RWPE1 (cell line): ENCODE results near the gene C5orf15.
"Not testable (repeated sequence)": the region's sequence is repeated elsewhere in the genome, so short reads cannot be mapped to it uniquely, and the experiment has no call there.

ENCODE experiments used
- CTCF ChIA-PET: fragments of 350-600 bp; sonication (Branson Sonifier 250); formaldehyde crosslinking; extraction: SDS; loops from one replicate; lab custom pipeline; 2021; lab: Yijun Ruan, JAX
- POLR2A ChIA-PET: fragments of 400-600 bp; formaldehyde crosslinking; extraction: SDS; loops from one replicate; lab custom pipeline; 2020; ENCODE audit warnings: antibody characterized with exemption; ENCODE audit not compliant: low non-redundant PET; lab: Yijun Ruan, JAX
- DNase-seq: peaks from one replicate; pipeline ENCODE4 v3.0.0; 2012; ENCODE audit warnings: low spot score
- H3K27ac ChIP-seq: fragments of 450-650 bp; 2 replicates; pipeline ENCODE4 v1.5.1; 2017
- TF ChIP-seq, protein P1 (sequence below): fragments of 450-650 bp; conservative IDR thresholded peaks from 2 replicates; pipeline ENCODE4 v1.5.1; 2017; ENCODE audit warnings: low read depth, mild to moderate bottlenecking

The C5orf15 gene

DNA sequence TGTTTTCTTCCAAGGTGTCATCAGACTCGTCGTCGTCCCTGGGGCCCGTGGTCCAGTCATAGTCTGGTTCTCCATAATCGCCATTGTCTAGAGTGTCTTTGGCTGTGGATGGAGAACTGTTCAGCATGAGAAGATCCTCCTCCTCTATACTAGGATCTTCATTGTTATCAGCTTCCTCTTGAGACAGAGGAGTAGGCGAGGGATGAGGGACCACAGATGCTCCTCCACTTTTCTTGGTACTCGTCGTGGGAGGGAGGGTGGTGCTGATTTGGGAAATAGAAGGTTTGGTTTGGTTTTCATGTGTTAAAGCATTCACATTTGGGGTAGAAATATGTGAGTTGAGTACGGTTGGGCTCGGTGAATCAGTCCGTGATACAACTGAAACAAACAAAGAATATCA, 8.8 kb downstream of the C5orf15 start:
- CTCF ChIA-PET = no interaction called here
- POLR2A ChIA-PET = no interaction called here
- TF ChIP-seq, protein P1, sequence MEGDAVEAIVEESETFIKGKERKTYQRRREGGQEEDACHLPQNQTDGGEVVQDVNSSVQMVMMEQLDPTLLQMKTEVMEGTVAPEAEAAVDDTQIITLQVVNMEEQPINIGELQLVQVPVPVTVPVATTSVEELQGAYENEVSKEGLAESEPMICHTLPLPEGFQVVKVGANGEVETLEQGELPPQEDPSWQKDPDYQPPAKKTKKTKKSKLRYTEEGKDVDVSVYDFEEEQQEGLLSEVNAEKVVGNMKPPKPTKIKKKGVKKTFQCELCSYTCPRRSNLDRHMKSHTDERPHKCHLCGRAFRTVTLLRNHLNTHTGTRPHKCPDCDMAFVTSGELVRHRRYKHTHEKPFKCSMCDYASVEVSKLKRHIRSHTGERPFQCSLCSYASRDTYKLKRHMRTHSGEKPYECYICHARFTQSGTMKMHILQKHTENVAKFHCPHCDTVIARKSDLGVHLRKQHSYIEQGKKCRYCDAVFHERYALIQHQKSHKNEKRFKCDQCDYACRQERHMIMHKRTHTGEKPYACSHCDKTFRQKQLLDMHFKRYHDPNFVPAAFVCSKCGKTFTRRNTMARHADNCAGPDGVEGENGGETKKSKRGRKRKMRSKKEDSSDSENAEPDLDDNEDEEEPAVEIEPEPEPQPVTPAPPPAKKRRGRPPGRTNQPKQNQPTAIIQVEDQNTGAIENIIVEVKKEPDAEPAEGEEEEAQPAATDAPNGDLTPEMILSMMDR = no peak
- no peak overlapping the region for H3K27ac ChIP-seq
- no peak for DNase-seq

DNA sequence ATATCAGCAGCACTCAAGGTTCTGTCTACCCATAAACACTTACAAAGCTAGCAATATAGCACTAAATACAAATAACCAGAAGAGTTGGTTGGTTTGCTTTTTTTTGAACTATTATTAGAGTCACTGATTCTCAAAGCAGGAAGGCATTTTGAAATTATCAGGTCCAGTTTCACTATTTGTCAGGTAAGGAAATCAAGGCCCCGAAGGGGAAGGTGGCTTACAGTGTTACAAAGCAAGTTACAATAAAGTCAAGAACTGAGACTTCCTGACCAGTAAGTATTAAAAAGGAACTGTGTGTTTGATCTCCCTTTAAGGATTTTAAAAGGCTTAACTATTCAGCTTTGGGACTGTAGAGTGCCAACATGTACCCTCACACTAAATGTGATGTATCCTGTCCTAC, 10.8 kb downstream of the C5orf15 start:
- POLR2A ChIA-PET = no interaction called here
- TF ChIP-seq, protein P1 = no peak
- DNase-seq = no peak
- H3K27ac ChIP-seq = no peak overlapping the region
- CTCF ChIA-PET = interaction anchor here (1.3 kb wide), 1 partner anchor 82 kb away, joined by 3 read pairs; no protein-coding TSS in a partner anchor

DNA sequence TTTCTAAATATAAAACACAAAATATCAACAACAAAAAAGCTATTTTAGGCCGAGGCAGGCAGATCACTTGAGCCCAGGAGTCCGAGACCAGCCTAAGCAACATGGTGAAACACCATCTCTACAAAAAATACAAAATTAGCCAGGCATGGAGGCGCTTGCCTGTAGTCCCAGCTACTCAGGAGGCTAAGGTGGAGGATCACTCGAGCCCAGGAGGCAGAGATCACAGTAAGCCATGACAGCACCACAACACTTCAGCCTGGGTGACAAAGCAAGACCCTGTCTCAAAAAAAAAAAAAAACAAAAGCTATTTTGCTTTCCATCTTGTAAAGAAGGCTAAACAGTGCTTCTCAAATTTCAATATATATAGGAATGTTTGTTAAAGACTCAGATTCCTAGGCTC, 11.3 kb downstream of the C5orf15 start:
- CTCF ChIA-PET = interaction anchor here (1.3 kb wide), 1 partner anchor 82 kb away, joined by 3 read pairs; no protein-coding TSS in a partner anchor
- no peak for DNase-seq
- POLR2A ChIA-PET = no interaction called here

DNA sequence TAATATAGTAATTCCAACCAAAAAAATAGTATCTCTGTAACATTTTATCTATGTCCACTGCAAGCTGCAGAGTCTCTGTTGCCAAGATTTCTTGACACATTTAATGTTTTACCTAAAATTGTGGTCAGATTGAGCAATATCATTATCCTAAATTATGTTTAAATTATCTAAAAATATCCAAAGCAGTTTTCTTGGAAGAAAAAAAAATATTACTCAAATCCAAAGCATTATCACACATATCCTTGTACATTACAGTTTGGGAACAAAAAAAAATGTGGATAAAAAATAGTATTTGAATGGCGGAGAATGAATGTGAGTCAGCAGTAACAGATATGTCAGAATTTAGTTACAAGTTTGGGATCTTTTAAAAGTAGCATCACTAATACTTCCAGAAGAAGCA, 12.2 kb downstream of the C5orf15 start:
- DNase-seq, POLR2A ChIA-PET, H3K27ac ChIP-seq: not testable (repeated sequence)
- CTCF ChIA-PET = interaction anchor here (0.7 kb wide), 1 partner anchor 739 kb away, joined by 3 read pairs; no protein-coding TSS in a partner anchor

More for the DNA sequence above, 11.3 kb downstream of the C5orf15 start:
- TF ChIP-seq, protein P1 = no peak
- no peak overlapping the region for H3K27ac ChIP-seq

DNA sequence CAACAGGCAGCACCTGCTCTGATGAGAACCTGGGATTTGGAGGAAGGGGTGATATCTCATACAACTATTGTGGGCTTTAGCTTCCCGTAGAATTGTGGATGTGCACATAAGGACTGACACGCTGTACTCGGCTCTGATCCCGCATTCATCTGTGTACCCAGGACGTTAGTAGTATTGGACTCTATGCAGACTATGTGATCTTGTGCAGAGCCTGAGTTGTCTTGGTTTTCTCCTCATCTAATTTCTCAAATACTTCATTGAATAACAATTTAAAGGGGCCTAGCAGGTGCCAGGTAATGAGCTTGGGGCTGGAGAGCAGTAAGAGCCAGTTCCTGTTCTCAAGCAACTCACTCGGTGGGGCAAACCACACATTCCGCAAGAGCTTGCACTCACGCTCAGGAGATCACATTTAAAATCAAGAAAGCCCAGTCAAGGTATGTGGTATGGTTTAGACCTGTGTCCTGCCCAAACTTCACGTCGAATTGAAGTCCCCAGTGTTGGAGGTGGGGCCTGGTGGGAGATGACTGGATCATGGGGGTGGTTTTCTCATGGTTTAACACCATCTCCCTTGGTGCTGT, 14.8 kb downstream of the C5orf15 start:
- H3K27ac ChIP-seq = peak overlapping the region; percentile 73
- POLR2A ChIA-PET = no interaction called here

DNA sequence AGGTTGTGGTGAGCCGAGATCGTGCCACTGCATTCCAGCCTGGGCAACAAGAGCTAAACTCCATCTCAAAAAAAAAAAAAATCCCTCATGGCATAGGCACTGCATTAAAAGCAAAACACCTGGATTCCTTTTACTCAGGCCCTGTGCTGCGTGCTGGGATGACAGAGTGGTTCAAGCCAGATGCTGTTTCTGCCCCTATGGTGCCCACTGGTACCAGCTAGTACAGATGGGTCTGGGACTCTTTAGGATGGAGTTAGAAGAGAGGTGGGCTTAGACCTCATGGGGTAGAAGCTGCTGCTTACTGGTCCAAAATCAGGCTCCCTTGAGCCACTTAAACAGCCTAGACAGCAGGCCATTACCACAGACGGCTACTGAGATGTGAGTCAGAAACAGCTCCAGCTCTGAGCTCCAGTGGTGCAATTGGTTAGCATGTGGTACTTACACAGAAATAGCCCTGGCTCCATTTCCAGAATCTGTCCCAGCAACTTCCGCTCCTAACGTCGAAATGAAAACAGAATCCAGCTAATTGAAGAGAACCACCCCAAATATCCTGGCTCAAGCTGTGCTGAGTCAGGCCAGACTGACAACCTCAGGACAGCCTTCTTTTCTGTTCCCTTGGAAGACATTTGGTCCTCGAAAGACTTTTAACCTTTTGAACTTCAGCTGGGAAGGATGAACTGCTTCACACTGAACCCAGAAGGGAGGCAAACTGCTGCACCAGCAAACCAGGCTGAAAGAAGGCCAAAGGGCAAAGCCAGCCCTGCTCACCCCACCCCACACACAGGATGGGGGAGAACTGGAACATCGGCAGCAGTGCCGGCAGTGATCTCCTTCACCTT, 15.5 kb downstream of the C5orf15 start:
- ChIA-PET POLR2A (no interaction called here), CTCF (interaction anchor here (0.7 kb wide), 1 partner anchor 87 kb away, joined by 6 read pairs; no protein-coding TSS in a partner anchor)
- no peak for DNase-seq
- H3K27ac ChIP-seq = peak overlapping the region; percentile 73
- TF ChIP-seq, protein P1 = no peak

More for the DNA sequence above, 14.8 kb downstream of the C5orf15 start:
- DNase-seq = no peak
- CTCF ChIA-PET = interaction anchor here (0.6 to 0.7 kb wide), 2 partner anchors 86 to 251 kb away, joined by 4 to 6 read pairs; no protein-coding TSS in a partner anchor
- TF ChIP-seq, protein P1 = no peak
